Prostate gland (tissue), 2 donors: ENCODE measurements around the gene VCX3B.

Experiments
- CTCF ChIP-seq, 4 experiments: fragments of 200-600 bp in 2 of 4; fragments of 450-650 bp in 2 of 4; sonication (generic) in 2 of 4; IDR thresholded peaks; 1 replicate in 3 of 4; 2 replicates in 1 of 4; pipeline ENCODE4 v1.5.1; 2016 to 2019; ENCODE audit warnings: antibody characterized with exemption in 4 of 4, mild to moderate bottlenecking in 2 of 4, moderate library complexity in 2 of 4
- POLR2A ChIP-seq: fragments of 450-650 bp; IDR thresholded peaks from one replicate; pipeline ENCODE4 v1.6.1; 2016; ENCODE audit warnings: antibody characterized with exemption, mild to moderate bottlenecking
- POLR2AphosphoS5 ChIP-seq: sonication (generic); formaldehyde crosslinking; IDR thresholded peaks from one replicate; pipeline ENCODE4 v1.6.1; 2017; ENCODE audit warnings: antibody characterized with exemption

- no peak for TF ChIP-seq POLR2AphosphoS5
- no peak for TF ChIP-seq CTCF (IDR thresholded peaks at IDR 0.05)
- no peak for TF ChIP-seq POLR2A
Measured at GRCh38 chrX:8430444-8430843, 34.2 kb upstream of the VCX3B start.
